SU-DHL-6 (cell line): ENCODE data around the gene ATXN7L1.

ENCODE experiments used
- CTCF ChIP-seq: fragments of 200-600 bp; sonication (generic); IDR thresholded peaks from one replicate; pipeline ENCODE4 v1.5.1; 2017; ENCODE audit warnings: antibody characterized with exemption, mild to moderate bottlenecking, low read length, moderate library complexity; ENCODE audit not compliant: insufficient read depth, poor library complexity, severe bottlenecking
- EZH2phosphoT487 ChIP-seq: fragments of 200-600 bp; sonication (generic), shearing (Covaris generic); conservative IDR thresholded peaks from 2 replicates; pipeline ENCODE4 v1.6.1; 2018; ENCODE audit warnings: mild to moderate bottlenecking, antibody characterized with exemption, low read length, moderate library complexity, mixed read lengths

- TF ChIP-seq CTCF (no peak), EZH2phosphoT487 (no peak)
Observed at GRCh38 chr7:105765846-105766245, 110.6 kb downstream of the ATXN7L1 start.
